Naive thymus-derived CD8-positive, alpha-beta T cell (primary cell): ENCODE data around the gene RBM33. TPM values are rescaled to one million over a fixed set of nuclear protein-coding genes. Genes with fewer than 3 reads are reported as not detected.
A peak's percentile ranks its signal among the peaks of the same experiment; 100 is the strongest.

ENCODE experiments used
- ATAC-seq, 2 donors: fragments of 150-1000 bp; cut with Tn5 transposase in 1 of 2; sonication (Bioruptor Pico), chemical (Tn5 transposase) in 1 of 2; 1 replicate in 1 of 2; 2 replicates in 1 of 2; pipeline ENCODE4 v1.10.0; 2021; ENCODE audit warnings: mild to moderate bottlenecking in 2 of 2, moderate library complexity in 2 of 2
- POLR2A ChIA-PET: fragments of 350-600 bp; sonication (Branson Sonifier 250); formaldehyde crosslinking; loops from one replicate; lab custom pipeline; 2021; ENCODE audit warnings: antibody characterized with exemption; lab: Charles Lee
- DNase-seq, 10 donors: peaks; one replicate each; pipeline versions ENCODE4 v3.0.0 to v3.0.0-alpha.2; 2020 to 2022
- H3K27ac Mint-ChIP-seq, 10 donors: one replicate each; pipeline ENCODE4 v1.8.0; 2020 to 2022; ENCODE audit warnings: mild to moderate bottlenecking in 10 of 10, mixed read lengths in 10 of 10, moderate library complexity in 4 of 10, inconsistent platforms in 1 of 10
- H3K27me3 Mint-ChIP-seq, 5 donors: one replicate each; pipeline ENCODE4 v1.8.0; 2021 to 2022; ENCODE audit warnings: mixed read lengths in 5 of 5
- H3K36me3 Mint-ChIP-seq, 3 donors: one replicate each; pipeline ENCODE4 v1.8.0; 2020 to 2022; ENCODE audit warnings: mixed read lengths in 3 of 3, mild to moderate bottlenecking in 2 of 3, inconsistent platforms in 1 of 3
- H3K4me1 Mint-ChIP-seq, 4 donors: one replicate each; pipeline ENCODE4 v1.8.0; 2021 to 2022; ENCODE audit warnings: mixed read lengths in 4 of 4
- H3K4me3 Mint-ChIP-seq, 10 donors: one replicate each; pipeline ENCODE4 v1.8.0; 2020 to 2022; ENCODE audit warnings: mild to moderate bottlenecking in 10 of 10, mixed read lengths in 10 of 10, moderate library complexity in 6 of 10, inconsistent platforms in 1 of 10
- H3K9me3 Mint-ChIP-seq, 9 donors: one replicate each; pipeline ENCODE4 v1.8.0; 2020 to 2022; ENCODE audit warnings: mixed read lengths in 9 of 9, mild to moderate bottlenecking in 3 of 9, inconsistent platforms in 1 of 9, moderate library complexity in 1 of 9
- polyA plus RNA-seq, 3 donors: library from polyadenylated mRNA; unstranded; fragments of 300-500 nt; fragmentation: Illumina TruSeq; gene quantifications; one replicate each; pipeline ENCODE4 v1.2.3, GENCODE V29; 2021
- total RNA-seq, 8 experiments: library from RNA in 2 of 8; stranded (reverse) in 2 of 8; gene quantifications; one replicate each; pipeline ENCODE4 v1.2.3 and lab custom pipeline; 2021 to 2026

Gene RBM33
- total and polyA plus RNA-seq, 5 experiments from 2014 or later = 35.3 to 173 (median 65.3) TPM

DNA sequence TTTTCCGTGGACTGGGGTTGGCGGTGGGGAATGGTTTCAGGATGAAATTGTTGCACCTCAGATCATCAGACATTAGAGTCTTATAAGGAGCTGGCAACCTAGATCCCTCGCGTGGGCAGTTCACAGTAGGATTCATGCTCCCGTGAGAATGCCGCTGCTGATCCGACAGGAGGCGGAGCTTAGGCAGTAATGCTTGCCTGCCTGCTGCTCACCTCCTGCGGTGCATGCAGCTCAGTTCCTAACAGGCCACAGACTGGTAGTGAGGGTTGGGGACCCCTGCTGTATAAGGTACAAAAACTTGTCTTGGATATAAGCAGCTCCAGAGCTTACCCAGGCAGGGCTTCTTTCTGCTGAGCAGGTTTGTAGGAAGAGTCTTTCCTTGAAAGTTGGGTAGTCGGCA is 113.9 kb downstream of the RBM33 start:
- ATAC-seq = no peak
- H3K4me1 Mint-ChIP-seq = peaks cover 31 to 73% (median 72%) of the 10 kb centered on the region in 4 donors
- no peaks in the 10 kb centered on the region for H3K27me3 Mint-ChIP-seq
- H3K27ac Mint-ChIP-seq = peak overlapping the region in 2 of 10 donors; percentile 11 to 29
- no peaks in the 10 kb centered on the region for H3K9me3 Mint-ChIP-seq
- no peak overlapping the region for H3K4me3 Mint-ChIP-seq
- H3K36me3 Mint-ChIP-seq = peaks cover 0 to 50% (median 4%) of the 10 kb centered on the region in 3 donors
- POLR2A ChIA-PET = no interaction called here
- no peak for DNase-seq

DNA sequence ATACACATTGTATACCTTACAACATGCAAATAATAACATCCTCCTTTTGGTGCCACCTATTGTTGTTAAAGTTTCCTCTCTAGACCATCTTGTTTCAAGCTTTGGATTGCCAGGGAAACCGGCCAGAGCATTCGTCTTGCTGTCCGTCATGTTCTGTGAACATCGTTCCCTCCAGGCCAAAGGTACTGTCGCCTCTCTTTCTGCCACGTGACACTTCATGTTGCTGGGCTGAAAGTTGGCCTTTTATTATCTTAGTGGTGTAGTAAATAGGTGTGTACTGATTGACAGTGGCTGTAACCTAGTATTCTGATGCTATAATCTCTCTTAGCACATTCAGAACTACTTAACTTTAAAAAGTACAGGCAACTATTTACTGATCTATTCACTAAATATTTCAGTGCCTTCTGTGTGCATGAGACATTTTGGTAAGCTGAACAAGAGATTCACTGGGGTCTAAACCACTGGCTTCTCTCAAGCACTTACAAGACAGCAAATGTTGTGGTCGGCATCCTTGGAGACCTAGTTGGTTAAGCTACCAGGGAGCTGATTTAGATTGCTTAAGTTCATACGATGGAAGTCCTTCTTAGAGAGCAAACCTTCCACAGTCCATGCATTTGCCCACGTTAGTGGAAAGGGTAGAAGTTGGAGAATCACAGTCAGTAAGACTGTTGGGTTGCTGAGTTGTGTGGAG is 115.4 kb downstream of the RBM33 start:
- H3K36me3 Mint-ChIP-seq = peaks cover 0 to 48% (median 4%) of the 10 kb centered on the region in 3 donors
- H3K4me3 Mint-ChIP-seq = no peak overlapping the region
- H3K27me3 Mint-ChIP-seq = no peaks in the 10 kb centered on the region
- no peaks in the 10 kb centered on the region for H3K9me3 Mint-ChIP-seq
- peaks cover 37 to 73% (median 72%) of the 10 kb centered on the region in 4 donors for H3K4me1 Mint-ChIP-seq
- ATAC-seq = no peak
- POLR2A ChIA-PET = no interaction called here
- no peak for DNase-seq
- peak overlapping the region in 3 of 10 donors; percentile 40 to 80 (median 56) for H3K27ac Mint-ChIP-seq

- Mint-ChIP-seq H3K9me3 (no peaks in the 10 kb centered on the region), H3K4me3 (peak overlapping the region in 1 of 10 donors; percentile 32), H3K4me1 (peaks cover 34 to 73% (median 67%) of the 10 kb centered on the region in 4 donors), H3K36me3 (peaks cover 0 to 55% (median 4%) of the 10 kb centered on the region in 3 donors), H3K27ac (peak overlapping the region in 3 of 10 donors; percentile 36 to 56 (median 53)), H3K27me3 (no peaks in the 10 kb centered on the region)
- no peak for DNase-seq
- POLR2A ChIA-PET = no interaction called here
- no peak for ATAC-seq
These were observed 116.7 kb downstream of the RBM33 start for GRCh38 chr7:155761162-155761561.

DNA sequence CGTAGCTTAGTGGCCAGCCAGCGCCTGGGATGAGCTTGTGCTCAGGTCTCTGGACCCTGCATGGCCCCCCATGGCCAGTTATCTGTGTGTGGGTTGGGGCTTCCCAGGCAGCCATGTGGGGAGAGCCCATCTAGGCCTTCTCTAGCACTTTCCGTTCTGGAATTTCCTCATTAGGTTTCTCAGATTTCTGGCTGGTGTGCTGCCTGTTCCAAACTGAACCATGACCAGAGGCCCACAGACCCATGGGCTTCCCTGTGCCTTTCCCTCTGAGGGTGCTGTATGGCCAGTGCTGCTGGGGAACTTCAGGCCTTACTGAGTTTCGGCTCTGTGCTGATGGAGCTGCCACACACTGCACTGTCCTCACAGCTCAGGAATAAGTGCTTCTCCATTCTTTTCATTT is 117.6 kb downstream of the RBM33 start:
- peaks cover 34 to 68% (median 58%) of the 10 kb centered on the region in 4 donors for H3K4me1 Mint-ChIP-seq
- no peak overlapping the region for H3K4me3 Mint-ChIP-seq
- H3K27ac Mint-ChIP-seq = peak overlapping the region in 3 of 10 donors; percentile 29 to 63 (median 37)
- DNase-seq = no peak
- H3K36me3 Mint-ChIP-seq = peaks cover 0 to 53% (median 2%) of the 10 kb centered on the region in 3 donors
- POLR2A ChIA-PET = interaction anchor here (0.5 kb wide), 1 partner anchor 149 kb away, joined by 4 read pairs; no protein-coding TSS in a partner anchor
- H3K9me3 Mint-ChIP-seq = no peaks in the 10 kb centered on the region
- H3K27me3 Mint-ChIP-seq = no peaks in the 10 kb centered on the region
- ATAC-seq = no peak

DNA sequence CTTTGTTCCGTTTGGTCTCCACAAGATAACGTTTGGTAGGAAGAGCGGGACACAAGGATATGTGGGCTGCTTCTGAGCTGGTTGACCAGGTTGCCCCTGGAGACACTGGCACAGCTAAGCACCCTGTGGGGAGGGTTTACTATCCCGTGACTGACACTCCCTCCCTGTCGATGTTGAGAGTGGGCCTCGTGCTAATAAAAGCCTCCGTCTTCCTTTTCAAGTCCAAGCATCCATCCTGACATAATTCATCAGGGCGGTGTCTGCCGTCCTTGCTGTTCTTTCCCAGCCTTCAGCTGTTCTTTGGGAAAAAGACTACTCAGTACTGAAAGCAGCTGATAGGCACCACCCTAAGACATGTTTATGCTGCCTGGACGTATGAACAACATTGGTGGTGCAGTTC is 118.2 kb downstream of the RBM33 start:
- Mint-ChIP-seq H3K4me3 (peak overlapping the region in 7 of 10 donors; percentile 71 to 91 (median 78)), H3K27me3 (no peaks in the 10 kb centered on the region), H3K36me3 (peaks cover 0 to 55% (median 5%) of the 10 kb centered on the region in 3 donors), H3K9me3 (no peaks in the 10 kb centered on the region), H3K27ac (peak overlapping the region in 9 of 10 donors; percentile 5 to 96 (median 84)), H3K4me1 (peaks cover 36 to 66% (median 58%) of the 10 kb centered on the region in 4 donors)
- no peak for ATAC-seq
- DNase-seq = no peak
- POLR2A ChIA-PET = interaction anchor here (0.5 kb wide), 1 partner anchor 150 kb away, joined by 4 read pairs; no protein-coding TSS in a partner anchor

- H3K36me3 Mint-ChIP-seq = peaks cover 0 to 57% (median 5%) of the 10 kb centered on the region in 3 donors
- no peaks in the 10 kb centered on the region for H3K9me3 Mint-ChIP-seq
- H3K4me1 Mint-ChIP-seq = peaks cover 36 to 68% (median 58%) of the 10 kb centered on the region in 4 donors
- DNase-seq = no peak
- H3K27me3 Mint-ChIP-seq = no peaks in the 10 kb centered on the region
- H3K27ac Mint-ChIP-seq = peak overlapping the region; percentile 75 to 96 (median 90)
- peak overlapping the region; percentile 69 to 91 (median 80) for H3K4me3 Mint-ChIP-seq
- POLR2A ChIA-PET = no interaction called here
- ATAC-seq = no peak
These were observed 118.7 kb downstream of the RBM33 start for GRCh38 chr7:155763122-155763521.

DNA sequence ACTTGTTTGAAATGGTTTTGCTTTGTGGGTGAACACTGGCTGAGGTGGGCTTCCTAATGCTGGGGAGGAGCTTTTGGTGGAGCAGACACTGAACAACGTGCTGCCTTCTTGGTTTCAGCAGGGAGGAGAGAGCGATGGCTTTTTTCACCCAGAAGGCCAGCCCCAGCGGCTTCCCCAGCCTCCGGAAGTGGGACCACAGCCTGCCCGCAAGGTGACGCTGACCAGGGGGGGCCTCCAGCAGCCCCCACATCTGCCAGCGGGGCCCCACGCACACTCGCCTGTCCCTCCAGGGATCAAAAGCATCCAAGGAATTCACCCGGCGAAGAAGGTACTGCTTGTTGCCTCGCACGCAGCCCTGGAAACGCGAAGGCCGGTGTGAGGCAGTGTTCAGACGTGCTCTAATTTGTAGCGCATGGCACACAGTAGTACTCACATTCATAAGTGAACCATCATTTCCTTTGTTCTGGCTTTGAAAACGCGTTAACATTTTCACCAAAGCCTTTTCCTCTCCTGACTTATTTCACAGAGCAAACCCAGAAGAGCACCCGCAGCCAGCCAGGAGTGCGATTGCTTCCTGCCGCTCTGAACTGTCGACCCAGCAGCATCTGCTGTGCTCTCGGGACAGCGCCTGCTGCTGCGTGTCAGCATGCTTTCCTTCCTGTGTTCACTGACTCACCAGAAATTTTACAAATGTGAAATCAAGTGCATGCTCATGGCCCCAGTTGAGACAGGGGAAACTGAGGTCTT is 119.4 kb downstream of the RBM33 start:
- H3K36me3 Mint-ChIP-seq = peaks cover 0 to 61% (median 8%) of the 10 kb centered on the region in 3 donors
- H3K4me1 Mint-ChIP-seq = peaks cover 38 to 67% (median 58%) of the 10 kb centered on the region in 4 donors
- no peaks in the 10 kb centered on the region for H3K9me3 Mint-ChIP-seq
- H3K4me3 Mint-ChIP-seq = peak overlapping the region; percentile 69 to 91 (median 81)
- DNase-seq = peak; percentile 20 to 70 (median 48)
- POLR2A ChIA-PET = no interaction called here
- H3K27me3 Mint-ChIP-seq = no peaks in the 10 kb centered on the region
- peak; percentile 82 to 84 for ATAC-seq
- peak overlapping the region; percentile 81 to 96 (median 90) for H3K27ac Mint-ChIP-seq

GRCh38 chr7:155764438-155764793 is 120.0 kb downstream of the RBM33 start:
- peak; percentile 53 to 69 for ATAC-seq

DNA sequence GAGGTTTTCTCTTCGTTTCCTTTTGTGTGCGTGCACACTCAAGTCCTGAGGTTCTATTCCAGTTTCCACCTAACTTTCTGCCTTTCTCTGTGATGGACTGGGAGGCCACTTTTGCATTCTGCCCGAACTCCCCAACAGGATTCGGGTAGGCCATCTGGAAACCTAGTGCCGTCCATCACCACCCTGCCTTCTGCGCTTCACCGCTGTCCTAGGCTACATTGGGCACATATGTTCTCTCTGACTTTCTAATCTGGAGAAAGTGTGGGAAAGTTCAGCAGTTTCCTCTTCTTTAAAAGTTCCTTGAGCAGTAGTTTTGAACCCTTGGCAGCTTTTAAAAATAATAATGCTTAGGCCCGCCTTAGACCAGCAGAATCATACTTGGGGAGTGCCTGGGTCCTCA is 121.0 kb downstream of the RBM33 start:
- DNase-seq = no peak
- H3K27ac Mint-ChIP-seq = no peak overlapping the region
- H3K27me3 Mint-ChIP-seq = no peaks in the 10 kb centered on the region
- no peaks in the 10 kb centered on the region for H3K9me3 Mint-ChIP-seq
- peaks cover 40 to 57% (median 53%) of the 10 kb centered on the region in 4 donors for H3K4me1 Mint-ChIP-seq
- peaks cover 0 to 63% (median 16%) of the 10 kb centered on the region in 3 donors for H3K36me3 Mint-ChIP-seq
- ATAC-seq = no peak
- H3K4me3 Mint-ChIP-seq = peak overlapping the region in 1 of 10 donors; percentile 2
- POLR2A ChIA-PET = no interaction called here

More at GRCh38 chr7:155764438-155764793, 120.0 kb downstream of the RBM33 start:
- Mint-ChIP-seq H3K27me3 (no peaks in the 10 kb centered on the region), H3K9me3 (no peaks in the 10 kb centered on the region), H3K4me1 (peaks cover 38 to 66% (median 58%) of the 10 kb centered on the region in 4 donors), H3K4me3 (peak overlapping the region; percentile 69 to 91 (median 81)), H3K36me3 (peaks cover 0 to 63% (median 8%) of the 10 kb centered on the region in 3 donors), H3K27ac (peak overlapping the region; percentile 81 to 96 (median 90))
- peak in 7 of 10 donors; percentile 11 to 69 (median 34) for DNase-seq
- POLR2A ChIA-PET = no interaction called here

- ATAC-seq (no peak), DNase-seq (no peak)
- H3K4me1 Mint-ChIP-seq = peaks cover 41 to 49% (median 45%) of the 10 kb centered on the region in 4 donors
- no peaks in the 10 kb centered on the region for H3K27me3 Mint-ChIP-seq
- no peak overlapping the region for H3K27ac Mint-ChIP-seq
- no peaks in the 10 kb centered on the region for H3K9me3 Mint-ChIP-seq
- H3K36me3 Mint-ChIP-seq = peaks cover 0 to 68% (median 20%) of the 10 kb centered on the region in 3 donors
- H3K4me3 Mint-ChIP-seq = no peak overlapping the region
- POLR2A ChIA-PET = no interaction called here
These were observed 121.9 kb downstream of the RBM33 start for GRCh38 chr7:155766386-155766785.

DNA sequence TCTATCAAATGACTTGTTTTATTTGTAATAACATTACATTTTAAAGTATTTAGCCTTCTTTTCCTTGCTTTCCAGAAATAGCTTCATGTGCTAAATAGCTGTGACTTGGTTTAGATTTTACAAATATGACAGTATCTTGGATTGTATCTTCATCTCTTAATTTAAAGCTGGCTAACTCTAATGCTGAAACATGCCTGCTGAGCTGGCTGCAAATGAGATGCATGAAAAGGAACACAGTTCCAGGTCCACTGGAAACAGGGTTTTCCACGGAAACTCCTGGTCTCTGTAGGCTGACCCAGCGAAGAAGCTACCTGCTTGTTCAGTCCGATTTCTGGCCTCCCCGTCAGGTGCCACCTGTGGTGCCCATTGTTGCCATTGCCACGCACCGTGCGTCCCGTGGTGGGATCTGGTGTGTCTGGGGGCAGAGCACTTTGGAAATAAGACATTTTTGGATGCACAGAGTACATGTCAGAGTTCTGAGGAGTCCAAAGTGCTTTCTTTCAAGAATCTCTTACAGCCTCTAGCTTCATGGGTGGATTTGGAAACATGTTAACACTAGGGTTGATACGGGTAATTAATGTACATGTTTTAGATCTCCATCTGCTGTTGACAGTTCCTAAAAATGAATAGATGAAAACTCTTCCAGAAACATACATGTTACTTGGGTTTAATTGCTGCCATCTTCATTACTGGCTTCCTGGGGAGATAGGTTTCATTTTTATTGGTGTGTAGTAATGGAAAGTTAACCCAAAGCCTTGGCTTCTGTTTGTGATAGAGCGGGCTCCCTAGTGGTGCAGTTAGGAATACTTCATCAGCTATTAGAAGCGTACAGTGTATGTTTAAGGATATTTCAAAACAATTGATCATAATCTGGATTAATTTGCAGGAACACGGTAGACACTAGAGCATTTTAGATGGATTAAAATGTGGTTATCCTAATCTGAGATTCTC is 122.8 kb downstream of the RBM33 start:
- peaks cover 0 to 71% (median 20%) of the 10 kb centered on the region in 3 donors for H3K36me3 Mint-ChIP-seq
- H3K4me1 Mint-ChIP-seq = peaks cover 34 to 40% (median 38%) of the 10 kb centered on the region in 4 donors
- H3K27ac Mint-ChIP-seq = peak overlapping the region in 2 of 10 donors; percentile 7 to 44
- no peaks in the 10 kb centered on the region for H3K9me3 Mint-ChIP-seq
- H3K27me3 Mint-ChIP-seq = no peaks in the 10 kb centered on the region
- ATAC-seq (no peak), DNase-seq (no peak)
- POLR2A ChIA-PET = no interaction called here
- H3K4me3 Mint-ChIP-seq = no peak overlapping the region

DNA sequence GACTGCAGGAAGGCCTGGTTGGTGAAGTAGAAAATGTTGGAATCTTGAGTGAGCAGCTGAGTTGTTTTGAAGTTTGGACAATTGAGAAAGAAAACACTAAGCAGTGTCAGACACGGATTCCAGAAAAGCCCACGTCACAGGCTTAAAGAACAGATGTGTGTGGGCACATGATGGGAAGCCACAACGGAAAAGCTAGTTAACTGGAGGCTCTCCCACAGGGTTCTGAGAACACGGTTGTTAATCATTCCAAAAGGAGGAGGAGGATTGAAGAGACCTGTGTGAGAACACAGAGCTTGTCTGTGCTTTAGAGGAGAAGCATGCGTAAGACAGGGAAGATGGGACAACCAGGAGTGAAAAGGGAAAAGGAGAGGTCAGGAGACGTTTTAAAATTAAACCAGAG is 125.2 kb downstream of the RBM33 start:
- Mint-ChIP-seq H3K36me3 (peaks cover 0 to 89% (median 26%) of the 10 kb centered on the region in 3 donors), H3K27ac (peak overlapping the region in 4 of 10 donors; percentile 11 to 62 (median 33)), H3K4me3 (no peak overlapping the region), H3K27me3 (no peaks in the 10 kb centered on the region), H3K9me3 (no peaks in the 10 kb centered on the region), H3K4me1 (peaks cover 9 to 16% (median 15%) of the 10 kb centered on the region in 4 donors)
- ATAC-seq (no peak), DNase-seq (no peak)
- POLR2A ChIA-PET = no interaction called here
